GM12892 (cell line): ENCODE data around the gene GFY.
A peak's percentile ranks its signal among the peaks of the same experiment; 100 is the strongest.
"Not testable (repeated sequence)": the region's sequence is repeated elsewhere in the genome, so short reads cannot be mapped to it uniquely, and the experiment has no call there.

Source experiments
- DNase-seq: peaks from one replicate; pipeline ENCODE4 v3.0.0; 2011; ENCODE audit not compliant: insufficient read length
- FAIRE-seq: peaks from 2 replicates; lab custom pipeline; 2011; peaks lifted over from hg19 to GRCh38; lab: Jason Lieb, UNC
- POLR2A ChIP-seq: IDR thresholded peaks from 2 replicates; pipeline ENCODE4 v1.6.1; 2011; ENCODE audit warnings: low read depth, low read length, control low read depth
- POLR2AphosphoS5 ChIP-seq: IDR thresholded peaks from 2 replicates; pipeline ENCODE4 v1.6.1; 2011; ENCODE audit warnings: low read depth, low read length, control low read depth
- TAF1 ChIP-seq: IDR thresholded peaks from 2 replicates; pipeline ENCODE4 v1.6.1; 2011; ENCODE audit warnings: low read depth, mild to moderate bottlenecking, control low read depth, low read length, borderline replicate concordance

Gene GFY

GRCh38 chr19:49453757-49454240, 28.6 kb downstream of the GFY start:
- DNase-seq (no peak), FAIRE-seq (no peak)
- TF ChIP-seq TAF1: no peak
- no peak for TF ChIP-seq POLR2A
- no peak for TF ChIP-seq POLR2AphosphoS5

DNA sequence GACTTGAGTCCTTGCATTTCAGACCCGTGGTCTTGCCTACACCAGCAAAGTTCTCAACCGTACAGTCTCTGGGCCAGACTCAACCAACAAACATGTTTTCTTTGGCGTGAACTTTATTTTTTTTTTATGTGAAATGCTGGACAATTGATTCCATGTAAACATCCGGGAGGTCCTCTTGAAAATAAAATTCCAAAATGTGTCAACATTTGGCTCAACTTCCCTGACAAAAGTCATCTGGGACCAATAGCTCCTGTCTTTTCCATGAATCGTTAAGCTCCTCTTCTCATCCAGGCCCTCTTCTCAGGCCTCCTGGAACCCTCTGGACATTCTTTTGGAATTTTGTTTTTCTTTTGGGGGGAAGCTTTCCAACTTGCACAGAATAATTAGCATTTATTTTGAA, 30.6 kb downstream of the GFY start:
- TF ChIP-seq TAF1 (no peak), POLR2AphosphoS5 (no peak), POLR2A (no peak)
- DNase-seq (no peak), FAIRE-seq (no peak)

- FAIRE-seq (no peak), DNase-seq (no peak)
- TF ChIP-seq TAF1: no peak
- no peak for TF ChIP-seq POLR2AphosphoS5
Observed at GRCh38 chr19:49456326-49456725, 31.1 kb downstream of the GFY start.

GRCh38 chr19:49458567-49458903, 33.3 kb downstream of the GFY start:
- TF ChIP-seq POLR2AphosphoS5 (no peak), TAF1 (no peak), POLR2A (no peak)
- no peak for FAIRE-seq

DNA sequence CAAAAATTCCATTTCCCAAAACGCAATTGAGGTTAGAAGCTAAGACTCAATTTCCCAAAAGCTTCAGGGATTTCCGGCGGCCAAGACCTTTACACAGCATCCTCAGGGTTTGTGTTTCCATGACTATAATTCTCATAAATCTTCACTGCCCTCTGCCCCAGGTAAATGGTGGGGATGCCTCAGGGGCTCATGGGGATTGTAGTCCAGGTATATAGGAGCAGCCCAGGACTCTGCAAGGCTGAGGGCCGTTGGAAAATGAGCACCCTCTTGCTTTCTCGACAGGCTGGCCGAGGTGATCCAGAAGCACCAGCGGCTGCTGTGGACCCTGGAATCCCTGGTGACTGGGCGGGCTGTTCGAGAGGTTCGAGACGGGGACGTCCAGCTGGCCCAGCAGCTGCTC, 34.2 kb downstream of the GFY start:
- TF ChIP-seq TAF1: no peak
- TF ChIP-seq POLR2A: no peak
- no peak for TF ChIP-seq POLR2AphosphoS5
- no peak for FAIRE-seq

More at GRCh38 chr19:49458567-49458903, 33.3 kb downstream of the GFY start:
- DNase-seq: no peak

DNA sequence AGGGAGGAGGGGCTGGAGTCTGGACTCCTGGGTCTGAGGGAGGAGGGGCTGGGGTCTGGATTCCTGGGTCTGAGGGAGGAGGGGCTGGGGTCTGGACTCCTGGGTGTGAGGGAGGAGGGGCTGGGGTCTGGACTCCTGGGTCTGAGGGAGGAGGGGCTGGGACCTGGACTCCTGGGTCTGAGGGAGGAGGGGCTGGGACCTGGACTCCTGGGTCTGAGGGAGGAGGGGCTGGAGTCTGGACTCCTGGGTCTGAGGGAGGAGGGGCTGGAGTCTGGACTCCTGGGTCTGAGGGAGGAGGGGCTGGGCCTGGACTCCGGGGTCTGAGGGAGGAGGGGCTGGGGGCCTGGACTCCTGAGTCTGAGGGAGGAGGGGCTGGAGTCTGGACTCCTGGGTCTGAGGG, 35.9 kb downstream of the GFY start:
- not testable (repeated sequence) for FAIRE-seq, DNase-seq

More for the DNA sequence above, 34.2 kb downstream of the GFY start:
- no peak for DNase-seq

DNA sequence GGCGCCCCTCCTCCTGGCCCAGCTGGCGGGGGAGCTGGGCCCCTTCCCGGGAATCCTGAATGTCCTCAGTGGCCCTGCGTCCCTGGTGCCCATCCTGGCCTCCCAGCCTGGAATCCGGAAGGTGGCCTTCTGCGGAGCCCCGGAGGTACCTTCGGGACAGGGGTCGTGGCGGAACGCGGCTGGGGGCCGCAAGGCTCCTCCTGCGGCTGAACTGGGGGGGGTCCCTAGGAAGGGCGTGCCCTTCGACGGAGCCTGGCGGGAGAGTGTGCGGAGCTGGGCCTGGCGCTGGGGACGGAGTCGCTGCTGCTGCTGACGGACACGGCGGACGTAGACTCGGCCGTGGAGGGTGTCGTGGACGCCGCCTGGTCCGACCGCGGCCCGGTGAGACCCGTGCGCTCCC, 36.5 kb downstream of the GFY start:
- TF ChIP-seq POLR2A: no peak
- TF ChIP-seq POLR2AphosphoS5: no peak
- no peak for TF ChIP-seq TAF1
- no peak for DNase-seq
- FAIRE-seq: no peak

DNA sequence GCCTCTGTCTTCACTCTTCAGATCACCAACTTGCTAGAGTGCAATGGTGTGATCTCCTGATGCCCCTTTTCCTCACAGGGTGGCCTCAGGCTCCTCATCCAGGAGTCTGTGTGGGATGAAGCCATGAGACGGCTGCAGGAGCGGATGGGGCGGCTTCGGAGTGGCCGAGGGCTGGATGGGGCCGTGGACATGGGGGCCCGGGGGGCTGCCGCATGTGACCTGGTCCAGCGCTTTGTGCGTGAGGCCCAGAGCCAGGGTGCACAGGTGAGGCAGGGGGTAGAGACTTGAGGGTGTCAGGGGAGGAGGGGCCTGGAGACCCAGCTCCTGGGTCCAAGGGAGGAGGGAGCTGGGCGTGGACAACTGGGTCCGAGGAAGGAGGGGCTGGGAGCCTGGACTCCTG, 37.3 kb downstream of the GFY start:
- DNase-seq (no peak), FAIRE-seq (no peak)
- TF ChIP-seq POLR2AphosphoS5 (no peak), POLR2A (no peak), TAF1 (no peak)

DNA sequence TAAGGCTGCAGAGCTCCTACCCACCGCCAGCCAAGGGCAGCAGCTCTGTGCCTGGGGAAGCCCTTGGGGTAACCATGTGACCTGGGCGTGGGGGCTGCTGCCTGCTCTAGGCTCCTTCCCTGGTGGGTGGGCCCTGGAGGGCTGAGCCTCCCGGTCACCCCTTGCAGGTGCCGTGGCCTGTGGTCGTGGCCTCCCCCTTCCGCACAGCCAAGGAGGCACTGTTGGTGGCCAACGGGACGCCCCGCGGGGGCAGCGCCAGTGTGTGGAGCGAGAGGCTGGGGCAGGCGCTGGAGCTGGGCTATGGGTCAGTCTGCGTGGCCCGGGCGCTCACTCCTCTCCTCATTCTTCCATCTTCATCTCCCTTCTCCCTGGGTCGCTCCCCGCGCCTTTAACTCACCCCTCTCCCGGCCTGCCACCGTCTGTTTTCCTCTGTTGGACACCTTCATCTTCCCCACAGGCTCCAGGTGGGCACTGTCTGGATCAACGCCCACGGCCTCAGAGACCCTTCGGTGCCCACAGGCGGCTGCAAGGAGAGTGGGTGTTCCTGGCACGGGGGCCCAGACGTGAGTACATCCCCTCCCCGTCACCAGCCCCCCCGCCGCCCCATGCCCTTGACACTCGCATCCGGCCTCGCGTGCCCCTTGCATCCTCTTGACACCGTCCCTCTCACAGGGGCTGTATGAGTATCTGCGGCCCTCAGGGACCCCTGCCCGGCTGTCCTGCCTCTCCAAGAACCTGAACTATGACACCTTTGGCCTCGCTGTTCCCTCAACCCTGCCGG, 39.0 kb downstream of the GFY start:
- DNase-seq (no peak), FAIRE-seq (no peak)
- no peak for TF ChIP-seq POLR2AphosphoS5
- TF ChIP-seq TAF1: no peak
- TF ChIP-seq POLR2A: no peak

GRCh38 chr19:49465371-49465770, 40.2 kb downstream of the GFY start:
- FAIRE-seq: no peak
- TF ChIP-seq TAF1 (no peak), POLR2A (no peak)
- no peak for DNase-seq

GRCh38 chr19:49468199-49468598, 43.0 kb downstream of the GFY start:
- TF ChIP-seq POLR2AphosphoS5 (no peak), TAF1 (no peak), POLR2A (no peak)
- no peak for FAIRE-seq
- DNase-seq: no peak

DNA sequence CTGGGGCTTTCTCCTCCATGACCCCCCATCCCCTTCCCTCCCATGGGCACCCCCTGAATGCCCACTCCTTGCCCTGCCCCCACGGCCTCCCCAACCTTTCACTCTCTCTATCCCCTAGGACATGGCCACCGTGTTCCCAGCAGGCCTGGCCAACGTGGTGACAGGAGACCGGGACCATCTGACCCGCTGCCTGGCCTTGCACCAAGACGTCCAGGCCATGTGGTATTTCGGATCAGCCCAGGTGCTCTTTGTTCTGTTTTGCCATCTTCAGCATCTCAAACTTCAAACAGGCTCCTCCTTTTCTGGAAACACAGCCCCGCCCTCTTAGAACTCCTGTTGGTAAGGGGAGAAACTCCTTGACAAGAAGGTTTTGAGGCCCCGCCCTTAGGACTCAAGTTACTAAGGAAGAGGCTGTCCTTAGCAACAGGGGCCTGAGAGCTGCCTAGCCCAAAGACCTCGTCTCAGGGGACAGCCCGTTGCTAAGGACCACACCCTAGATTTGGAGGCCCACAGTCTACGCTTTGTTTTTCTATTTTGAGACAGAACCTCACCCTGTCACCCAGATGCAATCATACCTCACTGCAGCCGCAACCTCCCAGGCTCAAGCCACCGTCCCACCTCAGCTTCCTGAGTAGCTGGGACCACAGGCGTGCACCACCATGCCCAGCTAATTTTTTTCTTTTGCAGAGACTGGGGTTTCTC, 43.7 kb downstream of the GFY start:
- FAIRE-seq (peak; percentile 82), DNase-seq (peak; percentile 71)
- TF ChIP-seq POLR2AphosphoS5: no peak
- no peak for TF ChIP-seq POLR2A
- no peak for TF ChIP-seq TAF1
